Bronchial epithelial cell (primary cell): Measurements from ENCODE around the gene PCSK2. TPM values are rescaled to one million over a fixed set of nuclear protein-coding genes. Genes with fewer than 3 reads are reported as not detected.

Experiments used
- DNase-seq: peaks from one replicate; pipeline ENCODE4 v3.0.0-alpha.2; 2010; ENCODE audit warnings: low read depth
- FAIRE-seq: peaks from 2 replicates; lab custom pipeline; 2011; peaks lifted over from hg19 to GRCh38; lab: Jason Lieb, UNC
- H3K27me3 ChIP-seq: 2 replicates; pipeline ENCODE4 v1.5.1; 2011; ENCODE audit warnings: low read length; ENCODE audit not compliant: control insufficient read depth, insufficient read depth
- H3K36me3 ChIP-seq: 2 replicates; pipeline ENCODE4 v1.5.1; 2011; ENCODE audit warnings: low read length; ENCODE audit not compliant: control insufficient read depth, insufficient read depth
- H3K4me3 ChIP-seq: 2 replicates; pipeline ENCODE4 v1.5.1; 2011; ENCODE audit warnings: mild to moderate bottlenecking, low read depth, low read length, control low read depth
- CTCF ChIP-seq: IDR thresholded peaks from 2 replicates; pipeline ENCODE4 v1.5.1; 2011; ENCODE audit warnings: mild to moderate bottlenecking, moderate library complexity, low read length, control low read depth, inconsistent platforms; ENCODE audit not compliant: insufficient read depth, severe bottlenecking
- total RNA-seq: library from RNA; depleted of rRNA; stranded (reverse); fragments of >200 nt; gene quantifications from 2 replicates; pipeline ENCODE4 v1.2.1, GENCODE V29; 2014

Gene PCSK2
- total RNA-seq, 1 donor from 2014 or later, result not detected

GRCh38 chr20:17423782-17424181, 196.9 kb downstream of the PCSK2 start:
- FAIRE-seq, result no peak
- no peak for TF ChIP-seq CTCF
- Histone ChIP-seq H3K4me3 (no peak overlapping the region), H3K27me3 (no peaks in the 10 kb centered on the region), H3K36me3 (no peaks in the 10 kb centered on the region)
- DNase-seq, result peak; percentile 46

GRCh38 chr20:17427638-17428037, 200.8 kb downstream of the PCSK2 start:
- Histone ChIP-seq H3K4me3 (no peak overlapping the region), H3K27me3 (peaks cover 2% of the 10 kb centered on the region), H3K36me3 (no peaks in the 10 kb centered on the region)
- FAIRE-seq (no peak), DNase-seq (peak; percentile 77)
- no peak for TF ChIP-seq CTCF

- DNase-seq (no peak), FAIRE-seq (no peak)
- Histone ChIP-seq H3K4me3 (no peak overlapping the region), H3K36me3 (no peaks in the 10 kb centered on the region), H3K27me3 (peaks cover 4% of the 10 kb centered on the region)
- no peak for TF ChIP-seq CTCF
These were observed 203.5 kb downstream of the PCSK2 start for GRCh38 chr20:17430125-17430950.

GRCh38 chr20:17431621-17432364, 205.0 kb downstream of the PCSK2 start:
- peak; percentile 80 for TF ChIP-seq CTCF
- no peak overlapping the region for H3K4me3 ChIP-seq
- DNase-seq (peak; percentile 39), FAIRE-seq (no peak)
- H3K36me3 ChIP-seq, result no peaks in the 10 kb centered on the region
- H3K27me3 ChIP-seq, result peaks cover 4% of the 10 kb centered on the region

- FAIRE-seq (no peak), DNase-seq (no peak)
- Histone ChIP-seq H3K27me3 (peaks cover 3% of the 10 kb centered on the region), H3K36me3 (no peaks in the 10 kb centered on the region), H3K4me3 (no peak overlapping the region)
- no peak for TF ChIP-seq CTCF
These were observed 209.8 kb downstream of the PCSK2 start for GRCh38 chr20:17436664-17437063.
